B cell (primary cell): ENCODE data around the gene APP. TPM values are rescaled to one million over a fixed set of nuclear protein-coding genes. Genes with fewer than 3 reads are reported as not detected.

ENCODE experiments used
- ATAC-seq: fragments of 200-7000 bp; cut with Tn5 transposase; one replicate; pipeline ENCODE4 v1.10.0; 2021; ENCODE audit warnings: low read depth, mild to moderate bottlenecking, moderate number of reproducible peaks, moderate library complexity
- CTCF ChIA-PET: fragments of 350-600 bp; sonication (Branson Sonifier 250); formaldehyde crosslinking; loops from one replicate; lab custom pipeline; 2021; ENCODE audit warnings: antibody characterized with exemption, inconsistent platforms; lab: Charles Lee
- POLR2A ChIA-PET: fragments of 350-600 bp; sonication (Branson Sonifier 250); formaldehyde crosslinking; loops from one replicate; lab custom pipeline; 2021; ENCODE audit warnings: antibody characterized with exemption; lab: Charles Lee
- DNase-seq: peaks from one replicate; pipeline ENCODE4 v3.0.0; 2013
- H2AFZ ChIP-seq: 2 replicates; pipeline ENCODE4 v1.6.1; 2012; ENCODE audit warnings: mild to moderate bottlenecking, low read depth, low read length; ENCODE audit not compliant: insufficient read depth, poor library complexity, severe bottlenecking
- H3K27ac ChIP-seq, 2 donors: 1 replicate in 1 of 2; 2 replicates in 1 of 2; pipeline ENCODE4 v1.5.1; 2012 to 2013; ENCODE audit warnings: low read length in 2 of 2, mild to moderate bottlenecking in 2 of 2, moderate library complexity in 1 of 2
- H3K27me3 ChIP-seq, 4 experiments: fragments of 200-600 bp in 1 of 4; sonication (generic) in 1 of 4; replicated peaks in 1 of 4; 1 replicate in 2 of 4; 2 replicates in 2 of 4; pipeline versions ENCODE4 v1.6.1 to v1.7.0; 2013 to 2016; ENCODE audit warnings: low read length in 3 of 4, mild to moderate bottlenecking in 2 of 4, mixed read lengths in 1 of 4, moderate library complexity in 1 of 4; ENCODE audit not compliant: insufficient read depth in 4 of 4, control insufficient read depth in 3 of 4; ENCODE audit errors: control extremely low read depth in 1 of 4
- H3K36me3 ChIP-seq, 2 experiments: replicated peaks in 1 of 2; 1 replicate in 1 of 2; 2 replicates in 1 of 2; pipeline versions ENCODE4 v1.6.1 to v1.7.1; 2013; ENCODE audit warnings: low read length in 1 of 2; ENCODE audit not compliant: insufficient read depth in 2 of 2, control insufficient read depth in 1 of 2; ENCODE audit errors: control extremely low read depth in 1 of 2, extremely low read depth in 1 of 2
- H3K4me1 ChIP-seq, 2 donors: fragments of 200-600 bp in 1 of 2; sonication (generic) in 1 of 2; 1 replicate in 1 of 2; 2 replicates in 1 of 2; pipeline versions ENCODE4 v1.5.1 to v1.6.1; 2013 to 2017; ENCODE audit warnings: low read length in 2 of 2; ENCODE audit not compliant: control insufficient read depth in 2 of 2, insufficient read depth in 2 of 2
- H3K4me2 ChIP-seq: replicated peaks from 2 replicates; pipeline ENCODE3; 2012; ENCODE audit warnings: mild to moderate bottlenecking, low read depth, low read length; ENCODE audit not compliant: poor library complexity, severe bottlenecking
- H3K4me3 ChIP-seq, 5 experiments: fragments of 200-600 bp in 1 of 5; sonication (generic) in 1 of 5; 1 replicate in 3 of 5; 2 replicates in 2 of 5; pipeline versions ENCODE4 v1.5.1 to v1.7.0; 2011 to 2016; ENCODE audit warnings: low read length in 4 of 5, mild to moderate bottlenecking in 4 of 5, low read depth in 2 of 5, control low read depth in 1 of 5, moderate library complexity in 1 of 5; ENCODE audit not compliant: insufficient read depth in 1 of 5; ENCODE audit errors: control extremely low read depth in 1 of 5, extremely low read depth in 1 of 5
- H3K79me2 ChIP-seq: fragments of 200-600 bp; sonication (generic); one replicate; pipeline ENCODE4 v1.6.0; 2016; ENCODE audit warnings: low read length; ENCODE audit not compliant: control insufficient read depth, insufficient read depth
- H3K9ac ChIP-seq: fragments of 200-600 bp; sonication (generic); 2 replicates; pipeline ENCODE4 v1.6.1; 2017; ENCODE audit warnings: mild to moderate bottlenecking, low read length, moderate library complexity
- H3K9me3 ChIP-seq, 3 donors: one replicate each; pipeline versions ENCODE4 v1.6.1 to v1.7.1; 2013; ENCODE audit warnings: low read length in 2 of 3; ENCODE audit not compliant: control insufficient read depth in 2 of 3, insufficient read depth in 1 of 3; ENCODE audit errors: control extremely low read depth in 1 of 3
- H4K20me1 ChIP-seq: 2 replicates; pipeline ENCODE4 v1.6.0; 2012; ENCODE audit warnings: mild to moderate bottlenecking, low read length; ENCODE audit not compliant: insufficient read depth, control insufficient read depth, poor library complexity, severe bottlenecking
- H3K27ac Mint-ChIP-seq: one replicate; pipeline ENCODE4 v1.8.0; 2021; ENCODE audit warnings: mixed read lengths
- H3K27me3 Mint-ChIP-seq: one replicate; pipeline ENCODE4 v1.8.0; 2021; ENCODE audit warnings: mixed read lengths
- H3K4me1 Mint-ChIP-seq: one replicate; pipeline ENCODE4 v1.8.0; 2021; ENCODE audit warnings: mixed read lengths
- H3K4me3 Mint-ChIP-seq: one replicate; pipeline ENCODE4 v1.8.0; 2021; ENCODE audit warnings: mixed read lengths
- H3K9me3 Mint-ChIP-seq: one replicate; pipeline ENCODE4 v1.8.0; 2022; ENCODE audit warnings: mixed read lengths; ENCODE audit not compliant: insufficient read depth
- EZH2 ChIP-seq: IDR thresholded peaks from 2 replicates; pipeline ENCODE4 v1.6.1; 2012; ENCODE audit warnings: borderline replicate concordance, low read depth, mild to moderate bottlenecking, moderate library complexity, low read length; ENCODE audit not compliant: insufficient read depth, poor library complexity, severe bottlenecking
- WGBS: methylation state at CpG from one replicate; pipeline ENCODE4 v1.1.5; 2013; ENCODE audit warnings: missing lambda C conversion rate; ENCODE audit not compliant: insufficient coverage; 5-methylcytosine and 5-hydroxymethylcytosine counted together
- intact Hi-C: fragments of 100-400 bp; cut with micrococcal nuclease; formaldehyde crosslinking; loops from one replicate; pipeline ENCODE4 v1.10.0; 2022
- polyA plus RNA-seq: library from polyadenylated mRNA; depleted of rRNA; stranded (reverse); fragments of >200 nt; gene quantifications from 2 replicates; pipeline ENCODE4 v1.2.3, GENCODE V29; 2012
- total RNA-seq, 2 donors: library from RNA; stranded (reverse); fragments of 120-200 nt in 1 of 2; gene quantifications; 1 replicate in 1 of 2; 2 replicates in 1 of 2; pipeline versions ENCODE4 v1.2.3 to v1.2.4, GENCODE V29; 2013 to 2022
- TF ChIP-seq, protein P1 (sequence below): fragments of 200-600 bp; IDR thresholded peaks from one replicate; pipeline ENCODE4 v1.8.0; 2022; ENCODE audit warnings: antibody characterized with exemption, mild to moderate bottlenecking

APP gene
- total and polyA plus RNA-seq, 2 donors (not counting 1 experiment from before 2014, with no cell fraction given): 28.3 to 34.7 TPM

DNA sequence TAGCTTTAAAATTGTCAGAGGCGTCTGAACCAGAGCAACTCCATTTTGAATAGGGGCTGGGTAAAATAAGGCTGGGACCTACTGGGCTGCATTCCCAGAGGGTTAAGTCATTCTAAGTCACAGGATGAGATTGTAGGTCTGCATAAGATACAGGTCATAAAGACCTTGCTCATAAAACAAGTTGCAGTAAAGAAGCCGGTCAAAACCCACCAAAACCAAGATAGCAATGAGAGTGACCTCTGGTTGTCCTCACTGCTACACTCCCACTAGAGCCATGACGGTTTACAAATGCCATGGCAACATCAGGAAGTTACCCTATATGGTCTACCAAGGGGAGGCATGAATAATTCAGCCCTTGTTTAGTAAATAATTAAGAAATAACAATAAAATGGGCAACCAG lies 292.2 kb downstream of the APP start:
- H3K4me3 Mint-ChIP-seq: no peak overlapping the region
- no peak overlapping the region for H3K9ac ChIP-seq
- no peaks in the 10 kb centered on the region for H3K4me1 ChIP-seq
- H3K36me3 ChIP-seq: peaks cover 0 to 3% of the 10 kb centered on the region in 2 experiments
- no peak overlapping the region for H3K27ac Mint-ChIP-seq
- H3K4me1 Mint-ChIP-seq: no peaks in the 10 kb centered on the region
- H3K27me3 ChIP-seq: no peaks in the 10 kb centered on the region
- H3K4me3 ChIP-seq: no peak overlapping the region
- no peak overlapping the region for H3K4me2 ChIP-seq
- no peaks in the 10 kb centered on the region for H3K9me3 ChIP-seq
- no peak for TF ChIP-seq EZH2
- TF ChIP-seq, protein P1, sequence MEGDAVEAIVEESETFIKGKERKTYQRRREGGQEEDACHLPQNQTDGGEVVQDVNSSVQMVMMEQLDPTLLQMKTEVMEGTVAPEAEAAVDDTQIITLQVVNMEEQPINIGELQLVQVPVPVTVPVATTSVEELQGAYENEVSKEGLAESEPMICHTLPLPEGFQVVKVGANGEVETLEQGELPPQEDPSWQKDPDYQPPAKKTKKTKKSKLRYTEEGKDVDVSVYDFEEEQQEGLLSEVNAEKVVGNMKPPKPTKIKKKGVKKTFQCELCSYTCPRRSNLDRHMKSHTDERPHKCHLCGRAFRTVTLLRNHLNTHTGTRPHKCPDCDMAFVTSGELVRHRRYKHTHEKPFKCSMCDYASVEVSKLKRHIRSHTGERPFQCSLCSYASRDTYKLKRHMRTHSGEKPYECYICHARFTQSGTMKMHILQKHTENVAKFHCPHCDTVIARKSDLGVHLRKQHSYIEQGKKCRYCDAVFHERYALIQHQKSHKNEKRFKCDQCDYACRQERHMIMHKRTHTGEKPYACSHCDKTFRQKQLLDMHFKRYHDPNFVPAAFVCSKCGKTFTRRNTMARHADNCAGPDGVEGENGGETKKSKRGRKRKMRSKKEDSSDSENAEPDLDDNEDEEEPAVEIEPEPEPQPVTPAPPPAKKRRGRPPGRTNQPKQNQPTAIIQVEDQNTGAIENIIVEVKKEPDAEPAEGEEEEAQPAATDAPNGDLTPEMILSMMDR: no peak
- no peaks in the 10 kb centered on the region for H3K27me3 Mint-ChIP-seq
- intact Hi-C loops: no loop called here
- no peaks in the 10 kb centered on the region for H3K9me3 Mint-ChIP-seq
- ATAC-seq (no peak), DNase-seq (no peak)
- no CpG with 5 or more reads among the region's 3 CpGs for WGBS
- H2AFZ ChIP-seq: no peak overlapping the region
- no peaks in the 10 kb centered on the region for H3K79me2 ChIP-seq
- POLR2A ChIA-PET: no interaction called here
- H3K27ac ChIP-seq: no peak overlapping the region
- CTCF ChIA-PET: interaction anchor here (0.8 to 2.3 kb wide), 2 partner anchors 18 to 286 kb away, joined by 3 to 12 read pairs; no protein-coding TSS in a partner anchor
- no peaks in the 10 kb centered on the region for H4K20me1 ChIP-seq

DNA sequence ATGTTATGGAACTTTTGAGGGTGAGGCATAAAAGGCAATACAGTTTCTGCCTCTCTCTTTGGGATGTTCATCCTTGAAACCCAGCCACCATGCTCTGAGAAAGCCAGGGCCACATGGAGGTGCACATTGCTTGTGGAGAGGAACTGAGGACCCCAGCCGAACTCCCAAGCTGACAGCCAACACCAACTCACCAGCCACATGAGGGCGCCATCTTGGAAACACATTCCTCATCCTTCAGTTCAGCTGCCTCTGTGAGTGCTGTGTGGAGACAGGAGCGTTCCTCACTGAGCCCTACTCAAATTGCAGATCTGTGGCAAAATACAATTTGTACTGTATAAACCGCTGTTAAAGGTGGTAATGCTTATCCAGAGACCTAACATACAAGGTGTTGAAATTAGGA lies 298.3 kb downstream of the APP start:
- Mint-ChIP-seq H3K27ac (no peak overlapping the region), H3K4me3 (no peak overlapping the region)
- intact Hi-C loops: no loop called here

More for the DNA sequence above, 298.3 kb downstream of the APP start:
- no peaks in the 10 kb centered on the region for H4K20me1 ChIP-seq
- H3K4me1 Mint-ChIP-seq: no peaks in the 10 kb centered on the region
- no peaks in the 10 kb centered on the region for H3K36me3 ChIP-seq
- no peak overlapping the region for H3K9ac ChIP-seq
- H3K79me2 ChIP-seq: no peaks in the 10 kb centered on the region
- no peak overlapping the region for H3K4me2 ChIP-seq
- H3K9me3 Mint-ChIP-seq: no peaks in the 10 kb centered on the region
- H3K27me3 ChIP-seq: no peaks in the 10 kb centered on the region
- H3K9me3 ChIP-seq: no peaks in the 10 kb centered on the region
- no peaks in the 10 kb centered on the region for H3K27me3 Mint-ChIP-seq
- H2AFZ ChIP-seq: no peak overlapping the region
- H3K4me1 ChIP-seq: no peaks in the 10 kb centered on the region
- DNase-seq: no peak
- no peak for ATAC-seq
- CTCF ChIA-PET: interaction anchor here (1.2 kb wide), 1 partner anchor 9 kb away, joined by 3 read pairs; no protein-coding TSS in a partner anchor
- no peak overlapping the region for H3K4me3 ChIP-seq
- POLR2A ChIA-PET: no interaction called here
- WGBS: 100% methylated on average over 1 of the region's 4 CpGs
- TF ChIP-seq, protein P1: no peak
- TF ChIP-seq EZH2: no peak
- no peak overlapping the region for H3K27ac ChIP-seq
